GM19452 (cell line): ENCODE results near the gene NFATC2.

Source experiments
- ATAC-seq: cut with Tn5 transposase; IDR thresholded peaks from one replicate; pipeline ENCODE4 v1.9.1; 2021; ENCODE audit not compliant: unreplicated experiment

The NFATC2 gene

DNA sequence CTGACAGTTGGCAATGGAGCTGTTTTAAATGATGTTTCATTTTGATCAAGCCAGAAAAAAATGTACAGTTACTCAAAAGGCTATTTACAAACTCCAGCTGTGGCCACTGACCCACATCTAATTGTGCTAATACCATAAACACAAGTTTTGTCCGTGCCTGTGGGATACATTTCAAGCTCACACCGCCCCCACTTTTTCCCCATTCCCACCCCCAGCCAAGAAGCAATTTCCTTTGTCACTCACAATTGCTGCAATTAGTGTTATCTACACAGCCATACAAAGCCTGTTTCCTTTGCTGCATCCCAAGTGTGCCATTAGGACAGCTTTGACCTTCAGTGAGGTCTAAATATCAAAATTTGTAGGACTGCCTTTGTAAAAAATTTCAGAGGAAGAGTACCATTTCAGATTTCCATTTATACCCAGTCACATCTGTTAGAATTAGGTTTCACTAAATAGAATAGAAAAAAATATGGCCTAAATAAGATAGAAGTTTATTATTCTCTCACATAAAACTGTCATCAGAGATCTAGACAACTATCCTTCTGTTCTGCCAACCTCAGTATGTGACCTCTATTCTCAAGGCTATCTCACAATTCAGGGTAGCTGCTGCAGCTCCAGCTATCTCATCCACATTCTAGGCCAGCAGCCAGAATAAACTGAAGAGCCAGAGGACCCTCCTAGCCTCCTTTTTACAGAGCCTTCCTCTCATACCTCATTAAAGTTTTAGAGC is 202.6 kb downstream of the NFATC2 start:
- no peak for ATAC-seq

DNA sequence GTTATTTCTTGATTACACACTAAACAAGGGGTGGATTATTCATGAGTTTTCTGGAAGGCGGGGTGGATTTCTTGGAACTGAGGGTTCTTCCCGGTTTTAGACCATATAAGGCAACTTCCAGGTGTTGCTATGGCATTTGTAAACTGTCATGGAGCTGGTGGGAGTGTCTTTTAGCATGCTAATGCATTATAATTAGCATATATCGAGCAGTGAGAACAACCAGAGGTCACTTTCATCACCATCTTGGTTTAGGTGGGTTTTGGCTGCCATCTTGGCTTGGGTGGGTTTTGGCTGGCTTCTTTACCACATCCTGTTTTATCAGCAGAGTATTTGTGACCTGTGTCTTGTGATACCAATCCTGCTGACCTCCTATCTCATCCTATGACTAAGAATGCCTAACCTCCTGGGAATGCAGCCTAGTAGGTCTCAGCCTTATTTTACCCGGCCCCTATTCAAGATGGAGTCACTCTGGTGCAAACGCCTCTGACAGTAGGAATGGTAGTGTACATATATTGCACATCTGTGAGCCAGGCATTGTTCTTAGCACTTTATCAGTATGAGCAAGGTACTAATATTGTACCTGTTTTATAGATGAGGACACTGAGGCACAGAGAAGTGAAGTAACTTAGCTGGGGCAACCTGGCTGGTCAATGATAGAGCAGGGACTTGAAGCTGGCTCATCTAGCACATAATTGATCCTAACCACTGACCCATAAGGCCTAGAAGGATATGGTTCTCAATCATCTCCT is 203.7 kb downstream of the NFATC2 start:
- no peak for ATAC-seq

- no peak for ATAC-seq
Observed at GRCh38 chr20:51337126-51337805, 205.3 kb downstream of the NFATC2 start.
